Bronchial epithelial cell (primary cell): ENCODE data around the gene EP400. TPM values are rescaled to one million over a fixed set of nuclear protein-coding genes. Genes with fewer than 3 reads are reported as not detected.
A peak's percentile ranks its signal among the peaks of the same experiment; 100 is the strongest.
"Not testable (repeated sequence)": the region's sequence is repeated elsewhere in the genome, so short reads cannot be mapped to it uniquely, and the experiment has no call there.

Source experiments
- DNase-seq: peaks from one replicate; pipeline ENCODE4 v3.0.0-alpha.2; 2010; ENCODE audit warnings: low read depth
- FAIRE-seq: peaks from 2 replicates; lab custom pipeline; 2011; peaks lifted over from hg19 to GRCh38; lab: Jason Lieb, UNC
- H3K27me3 ChIP-seq: 2 replicates; pipeline ENCODE4 v1.5.1; 2011; ENCODE audit warnings: low read length; ENCODE audit not compliant: control insufficient read depth, insufficient read depth
- H3K36me3 ChIP-seq: 2 replicates; pipeline ENCODE4 v1.5.1; 2011; ENCODE audit warnings: low read length; ENCODE audit not compliant: control insufficient read depth, insufficient read depth
- H3K4me3 ChIP-seq: 2 replicates; pipeline ENCODE4 v1.5.1; 2011; ENCODE audit warnings: mild to moderate bottlenecking, low read depth, low read length, control low read depth
- total RNA-seq: library from RNA; depleted of rRNA; stranded (reverse); fragments of >200 nt; gene quantifications from 2 replicates; pipeline ENCODE4 v1.2.1, GENCODE V29; 2014
- TF ChIP-seq, protein P1 (sequence below): IDR thresholded peaks from 2 replicates; pipeline ENCODE4 v1.5.1; 2011; ENCODE audit warnings: mild to moderate bottlenecking, moderate library complexity, low read length, control low read depth, inconsistent platforms; ENCODE audit not compliant: insufficient read depth, severe bottlenecking

The EP400 gene
- total RNA-seq, 1 donor from 2014 or later = 5.8 TPM

DNA sequence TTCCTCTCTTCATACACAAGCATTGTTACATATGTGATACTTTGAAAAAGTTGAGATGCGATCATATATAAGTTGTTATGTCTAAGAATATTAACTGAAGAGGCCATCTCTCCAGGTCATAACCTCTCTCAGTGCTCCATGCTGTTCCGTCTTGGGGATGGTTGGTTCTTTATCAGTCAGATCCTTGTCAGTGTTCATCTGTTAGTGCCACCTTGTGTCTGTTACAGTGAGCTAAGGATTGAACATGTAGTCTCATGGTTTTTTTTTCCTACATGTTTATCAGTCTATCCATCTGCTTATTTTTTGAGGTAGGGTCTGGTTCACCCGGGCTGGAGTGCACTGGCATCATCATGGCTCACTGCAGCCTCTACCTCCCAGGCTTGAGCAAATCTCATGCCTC is 30.5 kb downstream of the EP400 start:
- H3K27me3 ChIP-seq = no peaks in the 10 kb centered on the region
- TF ChIP-seq, protein P1, sequence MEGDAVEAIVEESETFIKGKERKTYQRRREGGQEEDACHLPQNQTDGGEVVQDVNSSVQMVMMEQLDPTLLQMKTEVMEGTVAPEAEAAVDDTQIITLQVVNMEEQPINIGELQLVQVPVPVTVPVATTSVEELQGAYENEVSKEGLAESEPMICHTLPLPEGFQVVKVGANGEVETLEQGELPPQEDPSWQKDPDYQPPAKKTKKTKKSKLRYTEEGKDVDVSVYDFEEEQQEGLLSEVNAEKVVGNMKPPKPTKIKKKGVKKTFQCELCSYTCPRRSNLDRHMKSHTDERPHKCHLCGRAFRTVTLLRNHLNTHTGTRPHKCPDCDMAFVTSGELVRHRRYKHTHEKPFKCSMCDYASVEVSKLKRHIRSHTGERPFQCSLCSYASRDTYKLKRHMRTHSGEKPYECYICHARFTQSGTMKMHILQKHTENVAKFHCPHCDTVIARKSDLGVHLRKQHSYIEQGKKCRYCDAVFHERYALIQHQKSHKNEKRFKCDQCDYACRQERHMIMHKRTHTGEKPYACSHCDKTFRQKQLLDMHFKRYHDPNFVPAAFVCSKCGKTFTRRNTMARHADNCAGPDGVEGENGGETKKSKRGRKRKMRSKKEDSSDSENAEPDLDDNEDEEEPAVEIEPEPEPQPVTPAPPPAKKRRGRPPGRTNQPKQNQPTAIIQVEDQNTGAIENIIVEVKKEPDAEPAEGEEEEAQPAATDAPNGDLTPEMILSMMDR = no peak
- H3K4me3 ChIP-seq = no peak overlapping the region
- DNase-seq (peak; percentile 12), FAIRE-seq (no peak)
- H3K36me3 ChIP-seq = peaks cover 8% of the 10 kb centered on the region

DNA sequence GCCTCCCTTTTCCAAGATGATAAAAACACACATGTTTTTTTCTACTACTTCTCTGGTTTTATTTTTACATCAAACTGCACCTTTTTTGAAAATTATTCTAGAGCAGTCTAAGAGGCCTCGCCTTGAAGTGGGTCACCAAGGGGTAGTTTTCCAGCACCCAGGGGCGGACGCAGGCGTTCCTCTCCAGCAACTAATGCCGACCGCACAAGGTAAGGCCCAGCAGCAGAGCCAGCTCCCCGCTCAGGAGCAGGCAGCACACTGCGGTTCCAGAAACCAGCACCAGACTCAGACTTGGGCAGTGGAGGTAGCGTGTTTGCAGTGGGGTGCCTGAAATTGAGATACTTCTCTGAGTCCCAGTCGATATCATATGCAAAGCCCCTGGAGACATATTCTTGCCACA is 31.6 kb downstream of the EP400 start:
- DNase-seq (no peak), FAIRE-seq (no peak)
- Histone ChIP-seq H3K4me3 (no peak overlapping the region), H3K36me3 (peaks cover 12% of the 10 kb centered on the region), H3K27me3 (no peaks in the 10 kb centered on the region)
- TF ChIP-seq, protein P1 = no peak

- no peak for FAIRE-seq
- TF ChIP-seq, protein P1 = no peak
Observed at GRCh38 chr12:131982041-131982440, 32.3 kb downstream of the EP400 start.

GRCh38 chr12:131983026-131983425 is 33.3 kb downstream of the EP400 start:
- no peak for DNase-seq
- Histone ChIP-seq H3K27me3 (no peaks in the 10 kb centered on the region), H3K36me3 (peaks cover 17% of the 10 kb centered on the region), H3K4me3 (no peak overlapping the region)
- no peak for FAIRE-seq
- TF ChIP-seq, protein P1 = no peak

More at GRCh38 chr12:131982041-131982440, 32.3 kb downstream of the EP400 start:
- no peak overlapping the region for H3K4me3 ChIP-seq
- no peak for DNase-seq
- no peaks in the 10 kb centered on the region for H3K27me3 ChIP-seq
- peaks cover 14% of the 10 kb centered on the region for H3K36me3 ChIP-seq

DNA sequence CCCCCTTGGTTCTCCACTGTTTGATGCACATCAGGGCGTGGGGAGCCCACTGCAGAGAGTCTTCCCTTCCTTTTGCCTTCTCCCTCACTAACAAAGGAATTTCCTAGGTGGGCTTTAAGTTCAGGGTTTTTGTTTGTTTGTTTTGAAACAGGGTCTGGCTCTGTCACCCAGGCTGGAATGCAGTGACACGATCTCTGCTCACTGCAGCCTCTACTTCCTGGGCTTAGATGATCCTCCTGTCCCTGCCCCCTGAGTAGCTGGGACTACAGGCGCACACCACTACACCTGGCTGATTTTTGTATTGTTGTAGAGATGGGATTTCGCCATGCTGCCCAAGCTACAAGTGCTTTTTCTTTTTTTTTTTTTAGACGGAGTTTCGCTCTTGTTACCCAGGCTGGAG is 33.8 kb downstream of the EP400 start:
- Histone ChIP-seq H3K27me3 (no peaks in the 10 kb centered on the region), H3K36me3 (peaks cover 19% of the 10 kb centered on the region), H3K4me3 (no peak overlapping the region)
- TF ChIP-seq, protein P1 = no peak
- no peak for DNase-seq
- no peak for FAIRE-seq

DNA sequence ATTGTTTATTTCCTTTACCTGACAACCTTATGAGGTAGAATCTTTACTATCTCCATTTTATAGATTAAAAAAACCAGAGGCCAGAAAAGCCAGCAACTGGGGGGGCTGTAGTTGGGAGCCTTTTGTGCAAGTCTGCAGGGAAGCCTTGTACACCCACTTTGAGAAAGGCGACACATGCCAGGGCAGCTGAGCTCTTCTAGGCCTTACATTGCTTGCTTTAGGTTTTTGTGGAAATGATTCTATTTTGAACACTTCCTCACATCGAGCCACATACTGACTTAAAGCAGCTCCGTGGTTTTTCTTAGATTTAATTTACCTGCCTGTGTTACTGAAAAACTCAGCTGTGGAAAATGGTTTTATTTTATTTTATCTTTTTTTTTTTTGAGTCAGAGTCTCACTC is 34.6 kb downstream of the EP400 start:
- TF ChIP-seq, protein P1 = no peak
- FAIRE-seq = no peak
- Histone ChIP-seq H3K27me3 (no peaks in the 10 kb centered on the region), H3K4me3 (no peak overlapping the region), H3K36me3 (peaks cover 19% of the 10 kb centered on the region)
- no peak for DNase-seq

DNA sequence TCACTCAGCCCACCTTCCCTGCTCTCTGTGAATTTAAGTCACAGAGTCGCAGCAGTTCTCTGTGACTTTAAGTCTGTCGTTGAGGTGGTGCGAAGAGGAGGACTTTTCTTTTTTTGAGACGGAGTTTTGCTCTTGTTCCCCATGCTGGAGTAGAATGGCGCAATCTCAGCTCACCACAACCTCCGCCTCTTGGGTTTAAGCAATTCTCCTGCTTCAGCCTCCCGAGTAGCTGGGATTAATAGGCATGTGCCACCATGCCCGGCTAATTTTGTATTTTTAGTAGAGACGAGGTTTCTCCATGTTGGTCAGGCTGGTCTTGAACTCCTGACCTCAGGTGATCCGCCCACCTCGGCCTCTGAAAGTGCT is 35.8 kb downstream of the EP400 start:
- H3K27me3 ChIP-seq, FAIRE-seq, H3K4me3 ChIP-seq, DNase-seq: not testable (repeated sequence)
- H3K36me3 ChIP-seq = peaks cover 20% of the 10 kb centered on the region
